Keratinocyte (primary cell): ENCODE results near the gene TCIRG1. TPM values are rescaled to one million over a fixed set of nuclear protein-coding genes. Genes with fewer than 3 reads are reported as not detected.

Experiments
- DNase-seq: peaks from one replicate; pipeline ENCODE4 v3.0.0-alpha.2; 2011; ENCODE audit warnings: low read depth, missing footprints, low spot score
- FAIRE-seq: peaks from 2 replicates; lab custom pipeline; 2011; peaks lifted over from hg19 to GRCh38; lab: Jason Lieb, UNC
- H2AFZ ChIP-seq: 2 replicates; pipeline ENCODE4 v1.6.0; 2012; ENCODE audit warnings: low read length, control low read depth, inconsistent platforms; ENCODE audit not compliant: control insufficient read depth
- H3K27ac ChIP-seq: 2 replicates; pipeline ENCODE4 v1.5.1; 2011; ENCODE audit warnings: low read length; ENCODE audit not compliant: control insufficient read depth, insufficient read depth
- H3K27me3 ChIP-seq: 3 replicates; pipeline ENCODE4 v1.6.0; 2011; ENCODE audit warnings: low read length; ENCODE audit not compliant: control insufficient read depth, insufficient read depth; ENCODE audit errors: extremely low read depth
- H3K36me3 ChIP-seq, 2 experiments: 2 replicates in 1 of 2; 3 replicates in 1 of 2; pipeline ENCODE4 v1.5.1; 2011; ENCODE audit warnings: low read length in 2 of 2, mild to moderate bottlenecking in 1 of 2; ENCODE audit not compliant: control insufficient read depth in 2 of 2, insufficient read depth in 2 of 2; ENCODE audit errors: extremely low read depth in 1 of 2
- H3K4me1 ChIP-seq: 3 replicates; pipeline ENCODE4 v1.5.1; 2011; ENCODE audit warnings: low read length; ENCODE audit not compliant: control insufficient read depth, insufficient read depth; ENCODE audit errors: extremely low read depth
- H3K4me2 ChIP-seq: 3 replicates; pipeline ENCODE4 v1.6.0; 2011; ENCODE audit warnings: low read depth, low read length; ENCODE audit not compliant: control insufficient read depth, insufficient read depth; ENCODE audit errors: extremely low read depth
- H3K4me3 ChIP-seq, 3 experiments: fragments of 200-600 bp in 1 of 3; sonication (generic) in 1 of 3; 2 replicates in 2 of 3; 3 replicates in 1 of 3; pipeline ENCODE4 v1.5.1; 2011 to 2016; ENCODE audit warnings: low read length in 3 of 3, mild to moderate bottlenecking in 3 of 3, control low read depth in 2 of 3, inconsistent platforms in 1 of 3, low read depth in 1 of 3, mixed read lengths in 1 of 3, mixed run types in 1 of 3, moderate library complexity in 1 of 3; ENCODE audit not compliant: control insufficient read depth in 2 of 3, insufficient read depth in 2 of 3; ENCODE audit errors: extremely low read depth in 1 of 3
- H3K79me2 ChIP-seq: 2 replicates; pipeline ENCODE4 v1.6.0; 2012; ENCODE audit warnings: low read length; ENCODE audit not compliant: control insufficient read depth, insufficient read depth
- H3K9ac ChIP-seq: 3 replicates; pipeline ENCODE4 v1.6.0; 2011; ENCODE audit warnings: low read length; ENCODE audit not compliant: control insufficient read depth, insufficient read depth; ENCODE audit errors: extremely low read depth
- H3K9me1 ChIP-seq: 3 replicates; pipeline ENCODE4 v1.6.0; 2011; ENCODE audit warnings: low read length; ENCODE audit not compliant: control insufficient read depth, insufficient read depth; ENCODE audit errors: extremely low read depth
- H3K9me3 ChIP-seq: 2 replicates; pipeline ENCODE4 v1.5.1; 2012; ENCODE audit warnings: low read depth, low read length; ENCODE audit not compliant: control insufficient read depth
- H4K20me1 ChIP-seq: 3 replicates; pipeline ENCODE4 v1.6.0; 2011; ENCODE audit warnings: low read length; ENCODE audit not compliant: control insufficient read depth, insufficient read depth; ENCODE audit errors: extremely low read depth
- EZH2 ChIP-seq: IDR thresholded peaks from one replicate; pipeline ENCODE4 v1.6.1; 2012; ENCODE audit warnings: inconsistent platforms, mild to moderate bottlenecking, low read length, moderate library complexity
- dilution Hi-C: fragments of 300-500 bp; cut with MboI; formaldehyde crosslinking; loops from one replicate; pipeline ENCODE4 v1.7.0; 2020; ENCODE audit warnings: low sequenced_read_pairs; ENCODE audit not compliant: extremely low pct_ligation_motif_present
- polyA plus RNA-seq, 5 experiments: library from polyadenylated mRNA; depleted of rRNA in 3 of 5; stranded (reverse) in 3 of 5; stranded (forward) in 1 of 5; unstranded in 1 of 5; fragments of >200 nt; gene quantifications; 1 replicate in 1 of 5; 2 replicates in 3 of 5; 3 replicates in 1 of 5; pipeline versions ENCODE4 v1.2.1 to v1.2.3, GENCODE V29; 2011 to 2012; ENCODE audit warnings: missing spikeins in 2 of 5, low read depth in 1 of 5, low replicate concordance in 1 of 5
- TF ChIP-seq, protein P1 (sequence below), 3 experiments: IDR thresholded peaks in 1 of 3; conservative IDR thresholded peaks in 1 of 3; optimal IDR thresholded peaks in 1 of 3; 2 replicates in 2 of 3; 3 replicates in 1 of 3; pipeline versions ENCODE3 to v1.5.1; 2011; ENCODE audit warnings: low read length in 3 of 3, mild to moderate bottlenecking in 3 of 3, moderate library complexity in 2 of 3, control low read depth in 1 of 3, inconsistent platforms in 1 of 3; ENCODE audit not compliant: insufficient read depth in 2 of 3; ENCODE audit errors: extremely low read depth in 1 of 3

Gene TCIRG1
- polyA plus RNA-seq, 1 donor (not counting 4 experiments of a cell fraction or from before 2014, with no cell fraction given): 12.7 TPM

DNA sequence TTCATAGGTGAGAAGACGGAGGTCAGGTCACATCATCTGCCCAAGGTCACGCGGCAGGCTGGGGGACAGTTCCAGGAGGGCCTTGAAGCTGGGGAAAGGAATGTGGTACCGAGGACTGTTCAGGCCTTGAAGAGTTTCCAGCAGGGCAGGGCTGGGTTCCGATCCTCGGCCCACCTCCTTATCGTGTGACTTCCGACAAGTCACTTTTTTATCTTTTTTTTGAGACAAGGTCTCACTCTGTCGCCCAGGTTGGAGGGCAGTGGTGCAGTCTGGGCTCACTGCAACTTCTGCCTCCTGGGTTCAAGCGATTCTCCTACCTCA, 7.7 kb upstream of the TCIRG1 start:
- H3K4me3 ChIP-seq: peak overlapping the region; percentile 76 to 97 (median 95)
- DNase-seq (no peak), FAIRE-seq (no peak)
- H3K27ac ChIP-seq: peak overlapping the region; percentile 86
- TF ChIP-seq, protein P1, sequence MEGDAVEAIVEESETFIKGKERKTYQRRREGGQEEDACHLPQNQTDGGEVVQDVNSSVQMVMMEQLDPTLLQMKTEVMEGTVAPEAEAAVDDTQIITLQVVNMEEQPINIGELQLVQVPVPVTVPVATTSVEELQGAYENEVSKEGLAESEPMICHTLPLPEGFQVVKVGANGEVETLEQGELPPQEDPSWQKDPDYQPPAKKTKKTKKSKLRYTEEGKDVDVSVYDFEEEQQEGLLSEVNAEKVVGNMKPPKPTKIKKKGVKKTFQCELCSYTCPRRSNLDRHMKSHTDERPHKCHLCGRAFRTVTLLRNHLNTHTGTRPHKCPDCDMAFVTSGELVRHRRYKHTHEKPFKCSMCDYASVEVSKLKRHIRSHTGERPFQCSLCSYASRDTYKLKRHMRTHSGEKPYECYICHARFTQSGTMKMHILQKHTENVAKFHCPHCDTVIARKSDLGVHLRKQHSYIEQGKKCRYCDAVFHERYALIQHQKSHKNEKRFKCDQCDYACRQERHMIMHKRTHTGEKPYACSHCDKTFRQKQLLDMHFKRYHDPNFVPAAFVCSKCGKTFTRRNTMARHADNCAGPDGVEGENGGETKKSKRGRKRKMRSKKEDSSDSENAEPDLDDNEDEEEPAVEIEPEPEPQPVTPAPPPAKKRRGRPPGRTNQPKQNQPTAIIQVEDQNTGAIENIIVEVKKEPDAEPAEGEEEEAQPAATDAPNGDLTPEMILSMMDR (optimal IDR thresholded peaks at IDR 0.05 in 1 of 3, IDR thresholded peaks at IDR 0.05 in 1 of 3, conservative IDR thresholded peaks at IDR 0.05 in 1 of 3; ENCODE audit: extremely low read depth in 1 of 3, insufficient read depth in 2 of 3, low read length in 3 of 3): no peak
- no peak for TF ChIP-seq EZH2
- peaks cover 24% of the 10 kb centered on the region for H3K79me2 ChIP-seq
- dilution Hi-C loops: no loop called here
- H3K9ac ChIP-seq: peak overlapping the region; percentile 96
- no peaks in the 10 kb centered on the region for H3K27me3 ChIP-seq
- peak overlapping the region; percentile 96 for H2AFZ ChIP-seq
- no peaks in the 10 kb centered on the region for H3K9me3 ChIP-seq
- H3K36me3 ChIP-seq: peaks cover 10 to 21% of the 10 kb centered on the region in 2 experiments
- H4K20me1 ChIP-seq: no peaks in the 10 kb centered on the region
- H3K4me1 ChIP-seq: peaks cover 24% of the 10 kb centered on the region
- no peaks in the 10 kb centered on the region for H3K9me1 ChIP-seq
- H3K4me2 ChIP-seq: peak overlapping the region; percentile 92

DNA sequence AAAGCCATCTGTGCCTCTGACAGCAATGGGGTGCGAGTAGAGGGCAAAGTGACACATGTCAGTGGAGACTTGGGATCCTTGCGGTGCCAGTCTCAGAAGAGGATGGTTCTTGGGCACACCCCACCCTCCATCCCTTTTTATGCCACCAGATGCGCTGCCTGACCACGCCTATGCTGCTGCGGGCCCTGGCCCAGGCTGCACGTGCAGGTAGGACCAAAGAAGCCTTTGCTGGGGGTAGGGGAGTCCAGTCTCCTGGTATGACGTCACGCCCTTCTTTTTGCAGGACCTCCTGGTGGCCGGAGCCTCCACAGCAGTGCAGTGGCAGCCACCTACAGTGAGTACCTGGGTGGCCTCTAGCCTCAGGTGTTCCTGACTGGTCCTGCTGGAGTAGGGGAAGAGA, 6.8 kb upstream of the TCIRG1 start:
- no peak overlapping the region for H3K9ac ChIP-seq
- no peaks in the 10 kb centered on the region for H4K20me1 ChIP-seq
- dilution Hi-C loops: no loop called here
- H3K4me3 ChIP-seq: no peak overlapping the region
- no peak overlapping the region for H3K27ac ChIP-seq
- FAIRE-seq (no peak), DNase-seq (no peak)
- TF ChIP-seq EZH2: no peak
- TF ChIP-seq, protein P1 (optimal IDR thresholded peaks at IDR 0.05 in 1 of 3, IDR thresholded peaks at IDR 0.05 in 1 of 3, conservative IDR thresholded peaks at IDR 0.05 in 1 of 3; ENCODE audit: extremely low read depth in 1 of 3, insufficient read depth in 2 of 3, low read length in 3 of 3): no peak
- H3K9me1 ChIP-seq: no peaks in the 10 kb centered on the region
- H3K9me3 ChIP-seq: no peaks in the 10 kb centered on the region
- H3K36me3 ChIP-seq: peaks cover 10 to 21% of the 10 kb centered on the region in 2 experiments
- H3K79me2 ChIP-seq: peaks cover 24% of the 10 kb centered on the region
- H3K4me1 ChIP-seq: peaks cover 24% of the 10 kb centered on the region
- no peak overlapping the region for H2AFZ ChIP-seq
- peak overlapping the region; percentile 92 for H3K4me2 ChIP-seq
- no peaks in the 10 kb centered on the region for H3K27me3 ChIP-seq
